HG03280 (cell line): ENCODE measurements around the gene EEF2K.

Experiments used
- ATAC-seq: cut with Tn5 transposase; IDR thresholded peaks from one replicate; pipeline ENCODE4 v1.9.1; 2021; ENCODE audit warnings: mild to moderate bottlenecking, moderate library complexity; ENCODE audit not compliant: unreplicated experiment

Gene EEF2K

GRCh38 chr16:22314661-22315626, 108.9 kb downstream of the EEF2K start:
- no peak for ATAC-seq

- no peak for ATAC-seq
These were observed 109.9 kb downstream of the EEF2K start for GRCh38 chr16:22315979-22316378.

GRCh38 chr16:22316411-22316811, 110.3 kb downstream of the EEF2K start:
- ATAC-seq = no peak

GRCh38 chr16:22317001-22317530, 111.0 kb downstream of the EEF2K start:
- ATAC-seq = no peak

GRCh38 chr16:22317625-22318024, 111.5 kb downstream of the EEF2K start:
- no peak for ATAC-seq

GRCh38 chr16:22318690-22319358, 112.7 kb downstream of the EEF2K start:
- ATAC-seq = no peak

GRCh38 chr16:22320572-22321339, 114.7 kb downstream of the EEF2K start:
- no peak for ATAC-seq

- no peak for ATAC-seq
These were observed 115.4 kb downstream of the EEF2K start for GRCh38 chr16:22321340-22322001.

- ATAC-seq = no peak
These were observed 116.0 kb downstream of the EEF2K start for GRCh38 chr16:22322021-22322471.

- no peak for ATAC-seq
These were observed 116.7 kb downstream of the EEF2K start for GRCh38 chr16:22322741-22323140.

GRCh38 chr16:22323173-22323958, 117.3 kb downstream of the EEF2K start:
- ATAC-seq = no peak

- no peak for ATAC-seq
These were observed 118.1 kb downstream of the EEF2K start for GRCh38 chr16:22323959-22324786.

- no peak for ATAC-seq
These were observed 118.9 kb downstream of the EEF2K start for GRCh38 chr16:22324787-22325597.

- ATAC-seq = no peak
These were observed 119.7 kb downstream of the EEF2K start for GRCh38 chr16:22325598-22326368.

GRCh38 chr16:22326369-22326652, 120.2 kb downstream of the EEF2K start:
- no peak for ATAC-seq

GRCh38 chr16:22326771-22327445, 120.8 kb downstream of the EEF2K start:
- ATAC-seq = no peak

GRCh38 chr16:22327446-22327775, 121.3 kb downstream of the EEF2K start:
- ATAC-seq = no peak
